Measurements from ENCODE around the gene CHP1. TPM values are rescaled to one million over a fixed set of nuclear protein-coding genes. Genes with fewer than 3 reads are reported as not detected.

CHP1 gene
- total and polyA plus RNA-seq, 2 of the 8 experiments (the other 6 are each of a cell fraction or from before 2014, with no cell fraction given) = 45.2 to 89.0 TPM

- TF ChIP-seq EP300 (IDR thresholded peaks at IDR 0.05; ENCODE audit: borderline replicate concordance in 1 of 2, low read depth in 2 of 2, low read length in 2 of 2) (0 out of 3 replicates have a peak, but pooled peaks of 1 of the 2 experiments have one; percentile 55), MAX (IDR thresholded peaks at IDR 0.05) (peak; percentile 100), HDAC6 (IDR thresholded peaks at IDR 0.05; ENCODE audit: low read depth, low read length) (no peak), RXRA (IDR thresholded peaks at IDR 0.05; ENCODE audit: insufficient read depth, low read depth, low read length) (no peak), CREB1 (IDR thresholded peaks at IDR 0.05) (peak; percentile 91), CBX8 (IDR thresholded peaks at IDR 0.05; ENCODE audit: borderline replicate concordance, low read depth, low read length) (no peak), BACH1 (IDR thresholded peaks at IDR 0.05; ENCODE audit: low read length) (no peak), CTCF (IDR thresholded peaks at IDR 0.05; ENCODE audit: control extremely low read depth in 1 of 3, insufficient read depth in 1 of 3, low read depth in 1 of 3, low read length in 3 of 3) (peak; percentile 78 to 86 (median 81)), SP2 (IDR thresholded peaks at IDR 0.05; ENCODE audit: low read length) (no peak), SP1 (IDR thresholded peaks at IDR 0.05; ENCODE audit: low read depth, low read length) (peak; percentile 65), NANOG (IDR thresholded peaks at IDR 0.05; ENCODE audit: insufficient read depth, low read depth, low read length, poor library complexity, severe bottlenecking) (no peak), SUZ12 (IDR thresholded peaks at IDR 0.05; ENCODE audit: low read length) (no peak), ZNF274 (IDR thresholded peaks at IDR 0.05; ENCODE audit: borderline replicate concordance, extremely low read depth, low read length) (no peak), KDM5A (IDR thresholded peaks at IDR 0.05; ENCODE audit: low read length) (no peak), KDM1A (IDR thresholded peaks at IDR 0.05; ENCODE audit: borderline replicate concordance, low read length) (peak; percentile 60; the same call in 1 of the 2 replicates), TAF7 (optimal IDR thresholded peaks at IDR 0.05; ENCODE audit: borderline replicate concordance, low read depth, low read length) (peak; percentile 69), GTF2F1 (IDR thresholded peaks at IDR 0.05; ENCODE audit: borderline replicate concordance, low read depth, low read length) (0 out of 2 replicates have a peak, but pooled peaks have one; percentile 12), TAF1 (IDR thresholded peaks at IDR 0.05; ENCODE audit: low read depth, low read length) (peak; percentile 99), CHD1 (IDR thresholded peaks at IDR 0.05; ENCODE audit: low read depth, low read length) (no peak), ASH2L (IDR thresholded peaks at IDR 0.05; ENCODE audit: low read length) (peak; percentile 55), SIX5 (IDR thresholded peaks at IDR 0.05; ENCODE audit: low read depth, low read length) (no peak), BCL11A (IDR thresholded peaks at IDR 0.05; ENCODE audit: low read depth in 2 of 2, low read length in 2 of 2) (no peak)
Observed at GRCh38 chr15:41230650-41231421, at the start of gene CHP1, which contains the start of gene EXD1 (continued).
